B cell (primary cell): Measurements from ENCODE around the gene CST1. TPM values are rescaled to one million over a fixed set of nuclear protein-coding genes. Genes with fewer than 3 reads are reported as not detected.

Experiments used
- ATAC-seq: fragments of 200-7000 bp; cut with Tn5 transposase; one replicate; pipeline ENCODE4 v1.10.0; 2021; ENCODE audit warnings: low read depth, mild to moderate bottlenecking, moderate number of reproducible peaks, moderate library complexity
- CTCF ChIA-PET: fragments of 350-600 bp; sonication (Branson Sonifier 250); formaldehyde crosslinking; loops from one replicate; lab custom pipeline; 2021; ENCODE audit warnings: antibody characterized with exemption, inconsistent platforms; lab: Charles Lee
- POLR2A ChIA-PET: fragments of 350-600 bp; sonication (Branson Sonifier 250); formaldehyde crosslinking; loops from one replicate; lab custom pipeline; 2021; ENCODE audit warnings: antibody characterized with exemption; lab: Charles Lee
- DNase-seq: peaks from one replicate; pipeline ENCODE4 v3.0.0; 2013
- H2AFZ ChIP-seq: 2 replicates; pipeline ENCODE4 v1.6.1; 2012; ENCODE audit warnings: mild to moderate bottlenecking, low read depth, low read length; ENCODE audit not compliant: insufficient read depth, poor library complexity, severe bottlenecking
- H3K27ac ChIP-seq, 2 donors: 1 replicate in 1 of 2; 2 replicates in 1 of 2; pipeline ENCODE4 v1.5.1; 2012 to 2013; ENCODE audit warnings: low read length in 2 of 2, mild to moderate bottlenecking in 2 of 2, moderate library complexity in 1 of 2
- H3K27me3 ChIP-seq, 4 experiments: fragments of 200-600 bp in 1 of 4; sonication (generic) in 1 of 4; replicated peaks in 1 of 4; 1 replicate in 2 of 4; 2 replicates in 2 of 4; pipeline versions ENCODE4 v1.6.1 to v1.7.0; 2013 to 2016; ENCODE audit warnings: low read length in 3 of 4, mild to moderate bottlenecking in 2 of 4, mixed read lengths in 1 of 4, moderate library complexity in 1 of 4; ENCODE audit not compliant: insufficient read depth in 4 of 4, control insufficient read depth in 3 of 4; ENCODE audit errors: control extremely low read depth in 1 of 4
- H3K36me3 ChIP-seq, 2 experiments: replicated peaks in 1 of 2; 1 replicate in 1 of 2; 2 replicates in 1 of 2; pipeline versions ENCODE4 v1.6.1 to v1.7.1; 2013; ENCODE audit warnings: low read length in 1 of 2; ENCODE audit not compliant: insufficient read depth in 2 of 2, control insufficient read depth in 1 of 2; ENCODE audit errors: control extremely low read depth in 1 of 2, extremely low read depth in 1 of 2
- H3K4me1 ChIP-seq, 2 donors: fragments of 200-600 bp in 1 of 2; sonication (generic) in 1 of 2; 1 replicate in 1 of 2; 2 replicates in 1 of 2; pipeline versions ENCODE4 v1.5.1 to v1.6.1; 2013 to 2017; ENCODE audit warnings: low read length in 2 of 2; ENCODE audit not compliant: control insufficient read depth in 2 of 2, insufficient read depth in 2 of 2
- H3K4me2 ChIP-seq: replicated peaks from 2 replicates; pipeline ENCODE3; 2012; ENCODE audit warnings: mild to moderate bottlenecking, low read depth, low read length; ENCODE audit not compliant: poor library complexity, severe bottlenecking
- H3K4me3 ChIP-seq, 5 experiments: fragments of 200-600 bp in 1 of 5; sonication (generic) in 1 of 5; 1 replicate in 3 of 5; 2 replicates in 2 of 5; pipeline versions ENCODE4 v1.5.1 to v1.7.0; 2011 to 2016; ENCODE audit warnings: low read length in 4 of 5, mild to moderate bottlenecking in 4 of 5, low read depth in 2 of 5, control low read depth in 1 of 5, moderate library complexity in 1 of 5; ENCODE audit not compliant: insufficient read depth in 1 of 5; ENCODE audit errors: control extremely low read depth in 1 of 5, extremely low read depth in 1 of 5
- H3K79me2 ChIP-seq: fragments of 200-600 bp; sonication (generic); one replicate; pipeline ENCODE4 v1.6.0; 2016; ENCODE audit warnings: low read length; ENCODE audit not compliant: control insufficient read depth, insufficient read depth
- H3K9ac ChIP-seq: fragments of 200-600 bp; sonication (generic); 2 replicates; pipeline ENCODE4 v1.6.1; 2017; ENCODE audit warnings: mild to moderate bottlenecking, low read length, moderate library complexity
- H3K9me3 ChIP-seq, 3 donors: one replicate each; pipeline versions ENCODE4 v1.6.1 to v1.7.1; 2013; ENCODE audit warnings: low read length in 2 of 3; ENCODE audit not compliant: control insufficient read depth in 2 of 3, insufficient read depth in 1 of 3; ENCODE audit errors: control extremely low read depth in 1 of 3
- H4K20me1 ChIP-seq: 2 replicates; pipeline ENCODE4 v1.6.0; 2012; ENCODE audit warnings: mild to moderate bottlenecking, low read length; ENCODE audit not compliant: insufficient read depth, control insufficient read depth, poor library complexity, severe bottlenecking
- H3K27ac Mint-ChIP-seq: one replicate; pipeline ENCODE4 v1.8.0; 2021; ENCODE audit warnings: mixed read lengths
- H3K27me3 Mint-ChIP-seq: one replicate; pipeline ENCODE4 v1.8.0; 2021; ENCODE audit warnings: mixed read lengths
- H3K4me1 Mint-ChIP-seq: one replicate; pipeline ENCODE4 v1.8.0; 2021; ENCODE audit warnings: mixed read lengths
- H3K4me3 Mint-ChIP-seq: one replicate; pipeline ENCODE4 v1.8.0; 2021; ENCODE audit warnings: mixed read lengths
- H3K9me3 Mint-ChIP-seq: one replicate; pipeline ENCODE4 v1.8.0; 2022; ENCODE audit warnings: mixed read lengths; ENCODE audit not compliant: insufficient read depth
- EZH2 ChIP-seq: IDR thresholded peaks from 2 replicates; pipeline ENCODE4 v1.6.1; 2012; ENCODE audit warnings: borderline replicate concordance, low read depth, mild to moderate bottlenecking, moderate library complexity, low read length; ENCODE audit not compliant: insufficient read depth, poor library complexity, severe bottlenecking
- WGBS: methylation state at CpG from one replicate; pipeline ENCODE4 v1.1.5; 2013; ENCODE audit warnings: missing lambda C conversion rate; ENCODE audit not compliant: insufficient coverage; 5-methylcytosine and 5-hydroxymethylcytosine counted together
- intact Hi-C: fragments of 100-400 bp; cut with micrococcal nuclease; formaldehyde crosslinking; loops from one replicate; pipeline ENCODE4 v1.10.0; 2022
- polyA plus RNA-seq: library from polyadenylated mRNA; depleted of rRNA; stranded (reverse); fragments of >200 nt; gene quantifications from 2 replicates; pipeline ENCODE4 v1.2.3, GENCODE V29; 2012
- total RNA-seq, 2 donors: library from RNA; stranded (reverse); fragments of 120-200 nt in 1 of 2; gene quantifications; 1 replicate in 1 of 2; 2 replicates in 1 of 2; pipeline versions ENCODE4 v1.2.3 to v1.2.4, GENCODE V29; 2013 to 2022
- TF ChIP-seq, protein P1 (sequence below): fragments of 200-600 bp; IDR thresholded peaks from one replicate; pipeline ENCODE4 v1.8.0; 2022; ENCODE audit warnings: antibody characterized with exemption, mild to moderate bottlenecking

The CST1 gene
- total and polyA plus RNA-seq, 2 donors (not counting 1 experiment from before 2014, with no cell fraction given), result not detected

DNA sequence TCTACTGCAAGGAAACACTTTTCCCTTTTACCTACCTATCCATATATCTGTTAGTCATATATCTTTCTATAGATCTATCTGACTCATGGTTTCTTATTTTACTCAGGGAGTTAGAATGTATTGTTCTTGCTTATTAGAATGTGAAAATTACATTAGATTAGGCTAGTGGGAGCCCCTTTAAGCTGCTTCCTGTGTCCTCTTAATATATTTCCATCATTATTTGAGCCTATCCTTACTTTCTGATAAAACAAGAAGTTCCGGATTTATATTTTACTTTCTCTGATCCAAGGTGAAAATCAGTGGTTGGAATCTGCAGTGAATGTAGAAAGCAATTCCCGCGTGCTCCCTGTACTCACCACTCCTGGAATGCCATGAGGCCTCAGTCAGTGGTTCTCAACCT lies 44.8 kb upstream of the CST1 start:
- Histone ChIP-seq H3K9ac (no peak overlapping the region), H3K27ac (no peak overlapping the region), H3K36me3 (no peaks in the 10 kb centered on the region), H3K4me1 (no peaks in the 10 kb centered on the region), H3K4me3 (no peak overlapping the region), H3K9me3 (no peaks in the 10 kb centered on the region), H4K20me1 (no peaks in the 10 kb centered on the region), H3K27me3 (no peaks in the 10 kb centered on the region), H2AFZ (no peak overlapping the region), H3K79me2 (no peaks in the 10 kb centered on the region), H3K4me2 (no peak overlapping the region)
- 100% methylated on average over 2 of the region's 3 CpGs for WGBS
- intact Hi-C loops, result no loop called here
- ChIA-PET POLR2A (no interaction called here), CTCF (no interaction called here)
- ATAC-seq (no peak), DNase-seq (no peak)
- Mint-ChIP-seq H3K27me3 (peaks cover 9% of the 10 kb centered on the region), H3K4me3 (no peak overlapping the region), H3K9me3 (no peaks in the 10 kb centered on the region), H3K4me1 (no peaks in the 10 kb centered on the region), H3K27ac (no peak overlapping the region)
- TF ChIP-seq, protein P1, sequence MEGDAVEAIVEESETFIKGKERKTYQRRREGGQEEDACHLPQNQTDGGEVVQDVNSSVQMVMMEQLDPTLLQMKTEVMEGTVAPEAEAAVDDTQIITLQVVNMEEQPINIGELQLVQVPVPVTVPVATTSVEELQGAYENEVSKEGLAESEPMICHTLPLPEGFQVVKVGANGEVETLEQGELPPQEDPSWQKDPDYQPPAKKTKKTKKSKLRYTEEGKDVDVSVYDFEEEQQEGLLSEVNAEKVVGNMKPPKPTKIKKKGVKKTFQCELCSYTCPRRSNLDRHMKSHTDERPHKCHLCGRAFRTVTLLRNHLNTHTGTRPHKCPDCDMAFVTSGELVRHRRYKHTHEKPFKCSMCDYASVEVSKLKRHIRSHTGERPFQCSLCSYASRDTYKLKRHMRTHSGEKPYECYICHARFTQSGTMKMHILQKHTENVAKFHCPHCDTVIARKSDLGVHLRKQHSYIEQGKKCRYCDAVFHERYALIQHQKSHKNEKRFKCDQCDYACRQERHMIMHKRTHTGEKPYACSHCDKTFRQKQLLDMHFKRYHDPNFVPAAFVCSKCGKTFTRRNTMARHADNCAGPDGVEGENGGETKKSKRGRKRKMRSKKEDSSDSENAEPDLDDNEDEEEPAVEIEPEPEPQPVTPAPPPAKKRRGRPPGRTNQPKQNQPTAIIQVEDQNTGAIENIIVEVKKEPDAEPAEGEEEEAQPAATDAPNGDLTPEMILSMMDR, result no peak
- no peak for TF ChIP-seq EZH2

DNA sequence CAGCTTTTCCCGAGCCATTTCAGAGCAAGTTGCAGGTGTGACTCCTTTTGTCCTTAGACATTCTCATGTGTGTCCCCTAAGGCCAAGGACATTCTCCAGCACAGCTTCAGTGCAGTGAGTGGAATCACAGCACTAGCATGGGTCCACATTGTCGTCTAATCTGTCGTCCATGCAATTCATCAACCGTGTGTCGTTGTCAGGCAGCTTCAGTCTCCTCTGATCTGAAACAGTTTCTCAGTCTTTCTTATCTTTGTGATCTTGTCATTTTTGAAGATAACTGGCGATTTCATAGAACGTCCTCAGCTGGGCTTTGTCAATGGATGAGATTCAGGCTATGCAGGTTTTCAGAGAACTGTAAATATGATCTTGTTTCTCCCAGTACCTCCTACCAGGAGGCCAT lies 44.1 kb upstream of the CST1 start:
- no peaks in the 10 kb centered on the region for H3K79me2 ChIP-seq
- no peak for TF ChIP-seq EZH2
- TF ChIP-seq, protein P1, result no peak
- WGBS, result 67% methylated on average over 7 of the region's 7 CpGs
- H3K4me1 ChIP-seq, result no peaks in the 10 kb centered on the region
- DNase-seq (no peak), ATAC-seq (no peak)
- H3K4me2 ChIP-seq, result no peak overlapping the region
- intact Hi-C loops, result no loop called here
- CTCF ChIA-PET, result interaction anchor here (1.0 kb wide), 1 partner anchor 8 kb away, joined by 3 read pairs; no protein-coding TSS in a partner anchor
- H3K9me3 Mint-ChIP-seq, result no peaks in the 10 kb centered on the region
- no peaks in the 10 kb centered on the region for H3K4me1 Mint-ChIP-seq
- no peaks in the 10 kb centered on the region for H3K36me3 ChIP-seq
- H3K9me3 ChIP-seq, result no peaks in the 10 kb centered on the region
- H3K4me3 ChIP-seq, result no peak overlapping the region
- H3K27me3 Mint-ChIP-seq, result peaks cover 9% of the 10 kb centered on the region
- H3K27ac ChIP-seq, result no peak overlapping the region
- no peak overlapping the region for H3K4me3 Mint-ChIP-seq
- H2AFZ ChIP-seq, result no peak overlapping the region
- H3K27me3 ChIP-seq, result no peaks in the 10 kb centered on the region
- POLR2A ChIA-PET, result no interaction called here
- no peak overlapping the region for H3K27ac Mint-ChIP-seq
- no peak overlapping the region for H3K9ac ChIP-seq
- H4K20me1 ChIP-seq, result no peaks in the 10 kb centered on the region
